ENCODE data around the gene EPB41L4A.

EPB41L4A gene

DNA sequence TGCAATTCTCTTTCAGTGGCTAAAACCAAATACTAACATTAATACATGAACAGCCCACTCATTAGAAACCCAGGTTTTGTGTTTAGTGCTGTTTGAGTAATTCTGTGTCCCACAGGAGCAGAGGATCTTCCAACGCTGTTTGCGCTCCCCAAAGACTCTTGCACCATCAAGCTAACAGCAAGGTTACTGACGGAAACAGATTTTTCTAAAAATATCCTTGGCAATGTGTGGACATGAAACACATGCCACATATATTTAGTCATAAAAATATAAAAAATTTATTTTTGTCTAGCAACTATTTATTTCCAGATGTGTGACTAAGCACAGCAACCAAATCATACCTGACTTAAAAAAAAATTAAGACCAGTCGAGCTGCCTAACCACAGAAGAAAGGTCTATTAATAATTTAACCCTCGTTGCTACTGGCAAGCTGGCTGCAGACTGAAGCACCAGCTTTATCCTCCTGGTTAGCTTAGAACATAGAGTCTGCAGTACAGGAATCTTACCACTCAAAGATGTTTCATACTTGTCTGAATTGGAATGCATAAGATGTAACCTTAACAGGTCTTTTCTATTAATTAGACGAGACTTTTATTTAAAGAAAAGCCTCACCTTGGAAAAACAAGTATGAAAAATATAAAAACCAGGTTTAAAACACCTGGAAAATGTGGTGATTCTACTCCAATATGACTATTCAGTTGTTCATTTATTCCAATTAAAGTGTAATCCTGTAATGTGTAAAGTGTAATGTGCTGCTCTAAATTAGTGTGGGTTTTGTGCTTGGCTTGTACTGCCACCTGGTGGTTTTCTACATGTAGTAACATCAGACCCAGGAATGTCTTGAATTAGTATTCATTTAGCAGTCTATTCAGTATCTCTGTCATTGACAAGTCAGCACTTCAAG lies 272.5 kb downstream of the EPB41L4A start:
- peak; percentile 49 for DNase-seq

DNA sequence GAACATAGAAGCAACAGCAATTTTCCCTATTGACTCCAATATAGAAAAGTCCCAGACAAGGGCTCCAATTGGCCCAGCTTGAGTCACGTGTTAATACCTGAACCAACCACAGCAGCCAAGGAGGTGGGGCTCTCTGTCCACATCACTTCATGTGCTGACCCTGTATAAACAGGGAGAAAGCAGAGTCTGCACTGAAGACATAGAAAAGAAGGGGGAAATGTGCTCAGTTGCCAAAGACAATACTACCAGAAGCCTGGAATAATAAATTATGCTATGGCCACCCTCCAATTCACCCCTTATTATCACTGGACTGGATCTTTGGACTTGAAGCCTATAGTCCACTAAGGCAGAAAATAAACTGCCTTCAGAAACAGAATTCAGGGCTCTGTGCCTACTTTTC lies 275.4 kb downstream of the EPB41L4A start:
- no peak for DNase-seq

DNA sequence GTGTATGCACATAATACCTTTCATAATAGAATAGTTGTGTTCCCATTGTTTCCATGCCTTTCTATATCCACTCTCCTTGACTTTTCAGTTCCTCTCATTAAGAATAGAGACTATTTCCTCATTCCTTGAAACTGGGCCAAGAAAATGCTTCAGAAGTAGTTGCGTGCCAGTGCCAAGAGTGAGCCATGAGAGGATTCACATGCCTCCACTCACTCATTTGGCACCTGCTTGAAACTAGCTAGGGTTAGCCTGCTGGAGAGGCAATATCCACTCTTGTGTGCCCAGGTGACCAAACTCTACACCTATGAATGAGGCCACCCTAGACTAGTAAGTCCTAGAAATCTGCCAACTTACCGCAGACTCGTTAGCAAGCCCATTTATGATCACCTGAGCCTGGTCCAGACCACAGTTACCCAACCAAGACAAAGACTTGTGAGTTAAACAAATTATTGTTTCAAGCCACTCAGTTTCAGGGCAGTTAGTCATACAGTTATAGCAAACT lies 276.3 kb downstream of the EPB41L4A start:
- DNase-seq = peak; percentile 86

DNA sequence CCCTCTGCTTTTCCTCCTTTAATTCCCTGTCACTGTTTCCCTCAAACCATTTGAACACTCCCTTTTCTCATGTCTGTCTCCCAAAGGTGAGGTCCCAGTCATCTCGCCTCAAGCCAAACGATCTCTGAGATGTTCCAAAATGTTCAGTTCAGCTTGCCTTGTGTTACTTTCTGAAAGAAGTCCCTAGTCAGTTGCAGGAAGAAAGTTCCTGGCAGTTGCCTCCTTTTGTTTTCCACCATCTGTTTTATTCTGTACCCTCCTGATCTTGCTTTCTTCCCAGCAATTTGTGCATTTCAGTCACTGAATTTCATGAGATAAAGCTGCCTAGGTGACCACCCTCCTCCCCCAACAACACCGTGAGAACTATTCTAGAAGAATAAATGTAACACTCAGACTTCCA lies 277.5 kb downstream of the EPB41L4A start:
- DNase-seq = no peak

DNA sequence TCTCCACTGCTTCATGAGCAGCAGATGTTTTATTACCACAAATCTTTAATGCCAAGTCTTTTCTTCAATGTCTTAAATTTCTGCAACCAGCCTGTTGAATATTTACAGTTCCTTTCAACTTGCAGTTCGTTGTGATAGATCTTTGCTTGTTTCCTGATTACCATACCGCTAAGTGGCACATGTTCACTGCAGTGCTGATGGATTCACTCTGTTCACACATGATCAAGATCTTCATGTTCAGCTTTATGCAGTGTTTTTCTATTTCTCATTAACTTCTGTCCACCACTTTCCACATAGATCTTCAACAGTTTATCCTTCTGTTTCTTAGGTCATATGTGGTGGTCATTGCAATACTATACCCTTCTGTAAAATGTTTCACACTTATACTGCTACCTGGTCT lies 280.6 kb downstream of the EPB41L4A start:
- DNase-seq = no peak

DNA sequence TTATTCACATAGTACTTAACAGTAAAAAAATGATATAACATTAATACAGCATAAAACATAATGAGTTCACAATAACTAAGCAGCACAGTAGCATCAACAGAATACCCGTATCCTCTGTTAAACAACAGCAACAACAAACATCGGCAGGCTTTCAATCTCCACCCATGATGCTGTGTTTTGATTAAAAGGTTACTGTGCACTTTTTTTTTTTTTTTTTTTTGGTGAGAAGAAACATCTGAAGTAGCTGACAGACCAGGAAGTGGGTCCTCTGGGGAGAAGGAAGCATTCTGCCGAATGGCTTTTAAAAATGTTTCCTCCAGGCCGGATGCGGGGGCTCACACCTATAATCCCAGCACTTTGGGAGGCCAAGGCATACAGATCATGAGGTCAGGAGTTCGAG lies 282.3 kb downstream of the EPB41L4A start:
- no peak for DNase-seq

DNA sequence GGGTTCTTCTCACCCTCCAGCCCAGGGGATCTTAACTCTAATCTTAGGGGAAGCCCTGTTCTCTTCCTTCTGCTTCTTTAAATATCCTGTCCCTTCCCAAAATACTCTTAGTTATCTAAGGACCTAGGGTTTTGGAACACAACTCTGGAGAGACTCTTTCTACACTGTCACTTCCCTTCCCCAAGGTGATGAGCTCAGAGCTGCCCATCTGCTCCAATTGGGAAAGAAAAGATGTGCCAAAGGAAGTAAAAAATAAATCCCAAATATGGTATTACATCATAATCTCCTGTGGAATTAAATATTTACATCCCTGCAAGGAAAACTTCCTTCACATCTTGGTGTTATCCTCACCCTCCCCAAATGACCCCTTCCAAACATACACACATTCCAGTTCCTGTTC lies 291.2 kb downstream of the EPB41L4A start:
- no peak for DNase-seq

DNA sequence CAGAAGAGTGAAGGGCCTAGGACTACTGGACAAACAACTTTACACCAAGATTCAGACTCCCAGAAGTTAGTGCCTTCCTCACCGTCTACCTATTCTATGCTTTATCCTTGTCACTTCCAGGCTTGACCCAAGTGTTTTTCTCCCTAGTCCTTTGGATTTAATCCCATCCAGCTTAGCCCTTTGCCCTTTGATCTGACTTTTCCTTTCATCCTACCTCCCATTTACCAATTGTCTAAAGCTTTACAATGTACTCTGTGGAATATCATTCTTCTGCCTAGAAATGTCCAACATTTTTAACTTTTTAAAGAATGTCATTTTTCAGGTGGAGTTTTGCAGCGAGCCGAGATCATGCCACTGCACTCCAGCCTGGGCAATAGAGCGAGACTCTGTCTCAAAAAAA lies 292.1 kb downstream of the EPB41L4A start:
- DNase-seq = no peak

DNA sequence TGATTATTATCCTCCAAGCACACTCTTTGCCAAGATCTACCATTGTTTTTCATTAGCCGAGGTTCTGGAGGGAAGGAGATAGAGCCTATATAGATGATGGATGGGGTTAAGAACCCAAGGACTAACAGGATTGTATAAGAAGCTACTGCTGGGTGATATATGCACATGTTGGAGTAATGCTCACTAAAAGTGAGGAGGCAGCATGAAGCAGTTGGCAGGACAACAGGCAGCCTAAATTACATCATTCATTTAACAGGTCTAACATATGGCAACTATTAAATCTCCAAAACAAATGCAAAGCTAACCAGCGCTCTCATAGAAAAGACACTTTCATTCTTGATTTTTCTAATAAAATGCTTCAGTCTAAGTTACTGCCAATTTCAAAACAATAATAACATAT lies 293.2 kb downstream of the EPB41L4A start:
- DNase-seq = no peak

DNA sequence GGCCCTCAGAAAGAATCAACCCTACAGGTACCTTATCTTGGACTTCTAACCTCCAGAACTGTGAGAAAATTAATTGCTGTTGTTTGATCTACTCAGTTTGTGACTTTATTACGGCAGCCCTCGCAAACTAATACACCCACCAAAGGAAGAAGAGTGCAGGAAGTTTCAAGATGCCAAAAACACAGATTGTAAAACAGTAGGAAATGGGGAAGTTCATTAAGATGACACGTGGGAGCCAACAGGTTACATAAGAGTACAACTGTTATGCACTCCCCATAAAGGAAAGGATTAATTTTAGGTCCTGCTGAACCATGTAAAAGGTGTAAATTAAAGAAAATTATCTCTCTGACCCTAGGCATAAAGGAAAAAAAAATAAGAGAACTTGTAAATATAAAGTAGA lies 294.3 kb downstream of the EPB41L4A start:
- no peak for DNase-seq

DNA sequence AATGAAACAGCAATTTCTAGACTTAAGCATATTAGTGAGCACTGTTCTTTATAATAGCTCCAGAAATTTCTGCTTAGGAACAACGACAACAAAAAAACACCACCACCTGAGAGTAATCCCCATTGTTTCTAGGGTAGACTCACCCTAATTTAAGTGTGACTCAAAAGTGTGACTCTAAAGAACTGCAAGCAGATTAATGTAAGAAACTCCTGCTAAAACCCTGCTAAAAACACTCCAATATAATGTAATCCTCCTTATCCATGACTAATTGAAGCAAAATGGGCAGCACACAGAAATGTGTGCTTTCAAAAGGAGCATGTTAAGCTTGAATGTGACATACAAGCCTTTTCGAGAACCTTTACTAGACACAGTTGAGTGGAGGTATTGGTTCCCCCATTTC lies 296.0 kb downstream of the EPB41L4A start:
- DNase-seq = no peak

DNA sequence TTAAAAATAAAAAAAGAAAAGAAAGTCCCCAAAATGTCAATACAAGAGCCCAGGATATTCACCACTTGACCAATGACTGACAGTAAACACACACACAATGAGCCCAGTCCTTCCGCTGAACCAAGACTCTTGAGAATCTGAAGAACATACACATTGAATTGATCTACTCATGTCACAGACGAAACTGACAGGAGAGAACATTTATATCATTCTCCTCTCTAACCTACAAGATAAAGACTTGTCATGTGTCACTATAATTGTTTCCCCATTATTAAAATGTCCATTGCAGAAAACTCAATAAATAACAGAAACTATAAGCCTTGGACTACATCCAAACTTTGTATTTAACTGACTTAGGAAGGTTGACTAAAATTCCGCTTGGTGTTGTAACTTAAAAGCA lies 296.7 kb downstream of the EPB41L4A start:
- DNase-seq = no peak

DNA sequence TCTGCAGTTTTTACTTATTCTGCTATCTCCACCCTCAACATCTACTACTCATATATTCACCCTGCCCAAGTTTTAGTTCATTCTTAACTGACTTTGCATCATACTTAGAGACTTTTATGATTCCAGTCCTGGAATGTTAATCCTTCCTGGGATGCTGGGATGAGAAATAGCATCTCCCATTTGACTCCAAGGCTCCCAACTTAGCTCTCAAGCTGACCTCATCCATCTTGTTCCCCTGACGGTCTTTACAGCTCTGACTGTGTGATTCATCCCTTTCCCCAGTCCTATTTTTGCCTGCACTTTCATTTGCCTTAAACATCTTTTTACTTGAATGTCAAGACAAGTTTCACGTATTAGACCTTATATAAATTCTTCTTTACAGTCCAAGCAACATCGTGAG lies 297.8 kb downstream of the EPB41L4A start:
- DNase-seq = no peak

DNA sequence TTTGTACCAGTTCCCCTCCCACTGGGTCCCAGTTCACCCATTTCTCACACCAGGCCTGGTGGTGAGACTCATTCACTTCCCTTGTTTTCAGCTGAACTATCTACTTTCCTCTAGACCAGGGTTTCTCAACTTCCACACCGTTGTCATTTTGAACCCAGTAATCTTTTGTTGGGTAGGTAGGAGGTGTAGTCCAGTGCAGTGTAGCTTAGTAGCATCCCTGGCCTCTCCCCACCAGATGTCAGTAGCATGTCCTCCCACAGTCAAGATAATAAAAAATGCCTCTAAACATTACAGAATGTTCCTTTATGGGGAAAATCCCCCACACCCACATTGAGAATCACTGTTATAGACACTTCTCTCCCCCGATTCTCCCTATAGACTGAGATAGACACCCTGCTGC lies 299.1 kb downstream of the EPB41L4A start:
- DNase-seq = no peak

DNA sequence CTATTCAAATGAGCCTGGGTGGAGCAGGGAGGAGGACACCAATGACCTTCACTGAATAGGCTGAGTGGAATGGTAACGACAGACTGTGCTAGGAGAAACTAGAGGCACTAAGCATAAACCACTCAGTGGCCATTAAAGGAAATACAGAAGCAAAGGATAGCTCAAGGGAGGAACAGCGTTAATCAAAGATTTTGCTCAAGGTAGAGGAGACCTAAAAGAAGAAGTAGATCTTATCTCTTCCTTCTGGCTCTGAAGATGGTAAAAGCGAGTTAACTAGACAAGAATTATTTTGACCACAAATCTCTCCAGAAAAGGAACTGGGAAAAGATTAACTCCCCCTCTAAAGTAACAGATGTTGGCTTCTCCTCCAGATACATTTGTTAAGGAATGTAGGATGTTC lies 299.6 kb downstream of the EPB41L4A start:
- DNase-seq = no peak

DNA sequence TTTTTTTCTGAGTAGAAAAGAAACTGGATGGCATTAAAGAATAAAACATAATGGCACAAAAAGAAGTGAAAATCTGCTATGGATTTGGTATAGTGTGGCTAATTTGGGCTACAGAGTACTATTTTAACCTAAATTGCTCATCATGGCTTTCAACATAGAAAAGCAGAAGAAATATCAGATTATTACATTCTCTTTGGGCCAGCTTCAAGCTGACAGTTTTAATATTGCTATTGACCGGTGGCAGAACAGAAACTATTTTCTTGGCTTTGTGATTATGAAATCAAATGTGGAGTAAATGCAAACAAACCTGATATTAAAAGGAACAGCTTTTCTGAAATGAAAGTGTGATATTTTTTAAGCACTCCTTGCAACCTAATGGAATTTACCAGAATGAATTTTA lies 301.5 kb downstream of the EPB41L4A start:
- DNase-seq = no peak

DNA sequence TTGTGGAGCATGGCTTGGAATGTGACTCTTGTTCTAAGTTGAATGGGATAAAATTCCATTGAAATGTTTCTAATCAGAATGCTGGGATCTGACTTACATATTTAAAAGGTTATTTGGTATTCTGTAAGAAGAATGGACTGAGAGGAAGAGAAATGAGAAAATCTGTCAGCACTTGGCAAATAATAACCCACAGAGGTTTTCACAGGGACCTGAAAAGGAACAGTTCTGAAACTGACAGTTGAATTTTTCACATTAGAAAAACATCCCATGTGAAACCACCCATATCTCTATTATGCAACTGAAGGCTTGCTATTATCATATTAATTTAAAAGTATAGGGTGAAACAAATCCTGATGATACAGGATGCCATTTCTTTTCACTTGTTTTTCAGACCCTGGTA lies 302.7 kb downstream of the EPB41L4A start:
- DNase-seq = no peak

DNA sequence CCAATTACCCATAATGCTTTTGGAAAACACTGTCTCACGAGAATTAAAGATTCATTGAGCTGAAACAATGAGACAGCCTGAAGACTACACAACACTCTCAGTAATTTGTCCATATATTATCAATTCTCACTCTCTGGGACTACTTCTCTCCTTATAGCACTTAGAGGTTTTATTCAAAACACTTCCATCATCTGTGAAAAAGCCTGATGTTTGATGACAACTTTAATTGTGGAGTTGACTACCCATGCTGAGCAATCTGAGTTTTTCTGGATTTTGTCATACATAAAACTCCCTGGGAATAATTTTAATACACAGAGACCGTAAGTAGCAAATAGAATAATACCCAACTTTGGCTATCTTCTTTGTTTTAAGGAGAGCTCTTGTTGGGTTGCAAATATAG lies 305.5 kb downstream of the EPB41L4A start:
- DNase-seq = no peak
